ENCODE measurements around the gene PTPRA. TPM values are rescaled to one million over a fixed set of nuclear protein-coding genes. Genes with fewer than 3 reads are reported as not detected.

Gene PTPRA
- total and polyA plus RNA-seq, 2 of the 13 experiments (the other 11 are each of a cell fraction or from before 2014, with no cell fraction given), result 47.2 to 127 TPM

DNA sequence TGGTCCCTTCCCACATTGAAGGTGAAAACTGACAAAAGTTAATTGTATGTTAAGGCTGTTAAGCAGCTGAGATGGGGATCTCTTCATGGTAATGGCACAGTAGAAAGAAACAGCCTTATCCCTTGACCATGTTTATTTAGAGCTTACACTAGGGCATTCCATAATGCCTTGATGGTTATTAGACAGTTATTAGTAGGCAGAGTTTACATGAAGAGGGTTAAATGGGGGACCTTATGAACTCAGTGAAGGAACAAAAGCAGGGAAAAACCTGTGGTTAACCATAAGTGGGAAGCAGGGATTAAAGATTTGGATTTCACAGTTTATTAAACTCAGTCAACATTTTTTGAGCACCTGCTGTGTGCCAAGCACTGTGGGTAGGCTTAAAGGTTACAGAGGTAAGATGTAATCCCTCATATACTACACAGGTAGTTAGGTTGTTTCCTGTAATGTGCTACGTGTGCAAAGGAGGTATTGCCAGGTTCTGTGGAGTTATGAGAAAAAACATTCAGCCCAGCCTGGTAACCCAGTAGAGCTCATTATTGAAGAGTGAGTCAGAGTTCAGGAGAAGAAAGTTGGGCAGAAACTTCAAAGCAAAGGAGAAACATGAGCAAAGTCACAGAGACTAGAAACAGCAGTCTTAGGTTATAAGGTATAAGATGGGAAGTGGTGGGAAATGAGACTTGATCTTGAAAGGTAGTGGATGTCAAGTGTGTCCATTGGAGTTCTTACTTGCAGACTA, 137.9 kb downstream of the PTPRA start:
- 94% methylated on average over 1 of the region's 1 CpG for WGBS (ENCODE audit: low lambda C conversion rate)
- Histone ChIP-seq H3K4me1 (ENCODE audit: insufficient read depth, low read length) (no peaks in the 10 kb centered on the region), H3K4me3 (replicated peaks in 1 of 3; ENCODE audit: insufficient read depth in 1 of 3, low read depth in 2 of 3, low read length in 3 of 3) (no peak overlapping the region), H3K79me2 (ENCODE audit: insufficient read depth, low read length) (no peaks in the 10 kb centered on the region), H4K20me1 (ENCODE audit: insufficient read depth, low read length) (no peaks in the 10 kb centered on the region), H3K9me3 (ENCODE audit: low read length) (no peaks in the 10 kb centered on the region), H3K27ac (ENCODE audit: extremely low read length, insufficient read depth, low read length) (no peak overlapping the region), H3K4me2 (ENCODE audit: low read depth, low read length) (no peak overlapping the region), H3K27me3 (ENCODE audit: control insufficient read depth in 1 of 2, insufficient read depth in 2 of 2, low read length in 2 of 2) (no peaks in the 10 kb centered on the region), H3K36me3 (replicated peaks in 1 of 2; ENCODE audit: control insufficient read depth in 1 of 2, insufficient read depth in 2 of 2, low read length in 2 of 2) (peaks cover 14 to 41% of the 10 kb centered on the region in 2 experiments; a peak in 4 of 5 replicates), H2AFZ (ENCODE audit: low read length) (no peak overlapping the region), H3K9ac (ENCODE audit: insufficient read depth, low read depth, low read length) (no peak overlapping the region)
- BruUV-seq (replicated peaks), result no TSS peak
- intact Hi-C loops (cut with micrococcal nuclease; ENCODE audit: unreplicated experiment), result no loop called here
- ChIA-PET CTCF (ENCODE audit: low intra/inter-chr PET ratio, low total read pairs) (no interaction called here), POLR2A (no interaction called here)
- DNase-seq (ENCODE audit: low spot score) (no peak), FAIRE-seq (no peak), ATAC-seq (no peak)
- TF ChIP-seq ZFY (CRISPR knock-in tag; IDR thresholded peaks at IDR 0.05) (no peak), ZNF331 (CRISPR knock-in tag; IDR thresholded peaks at IDR 0.05) (no peak), U2AF2 (IDR thresholded peaks at IDR 0.05; ENCODE audit: low read depth, low read length) (no peak), MYC (CRISPR knock-in tag; IDR thresholded peaks at IDR 0.05; ENCODE audit: borderline replicate concordance) (no peak), ZNF382 (CRISPR knock-in tag; IDR thresholded peaks at IDR 0.05; ENCODE audit: borderline replicate concordance) (0 out of 2 replicates have a peak, but pooled peaks have one; percentile 26)
- in situ Hi-C loops (cut with HindIII; ENCODE audit: extremely low pct_ligation_motif_present, low pct_unique_long_range_greater_than_20kb), result no loop called here

DNA sequence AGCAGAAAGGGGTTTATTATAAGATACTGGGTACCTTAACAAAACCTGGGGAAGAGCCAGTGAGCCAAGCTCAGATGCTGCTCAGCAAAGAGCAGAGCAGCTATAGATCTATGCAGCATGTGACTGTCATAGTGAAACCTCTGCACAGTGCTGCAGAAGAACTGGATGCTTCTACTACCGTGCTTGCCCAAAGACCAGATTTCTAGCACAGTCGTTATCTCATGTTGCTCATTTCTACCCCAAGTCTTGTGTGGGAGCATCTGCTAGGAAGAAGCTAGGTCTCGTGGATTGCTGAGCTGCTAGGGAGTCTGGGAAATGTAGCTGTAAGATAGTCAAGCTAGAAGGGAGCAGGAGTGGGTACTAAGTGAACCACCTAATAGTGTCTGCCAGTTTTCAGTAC, 138.5 kb downstream of the PTPRA start:
- ChIA-PET CTCF (ENCODE audit: low intra/inter-chr PET ratio, low total read pairs) (no interaction called here), POLR2A (no interaction called here)
- TF ChIP-seq, protein P1, sequence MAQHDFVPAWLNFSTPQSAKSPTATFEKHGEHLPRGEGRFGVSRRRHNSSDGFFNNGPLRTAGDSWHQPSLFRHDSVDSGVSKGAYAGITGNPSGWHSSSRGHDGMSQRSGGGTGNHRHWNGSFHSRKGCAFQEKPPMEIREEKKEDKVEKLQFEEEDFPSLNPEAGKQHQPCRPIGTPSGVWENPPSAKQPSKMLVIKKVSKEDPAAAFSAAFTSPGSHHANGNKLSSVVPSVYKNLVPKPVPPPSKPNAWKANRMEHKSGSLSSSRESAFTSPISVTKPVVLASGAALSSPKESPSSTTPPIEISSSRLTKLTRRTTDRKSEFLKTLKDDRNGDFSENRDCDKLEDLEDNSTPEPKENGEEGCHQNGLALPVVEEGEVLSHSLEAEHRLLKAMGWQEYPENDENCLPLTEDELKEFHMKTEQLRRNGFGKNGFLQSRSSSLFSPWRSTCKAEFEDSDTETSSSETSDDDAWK (CRISPR knock-in tag; IDR thresholded peaks at IDR 0.05), result no peak
- no peak for TF ChIP-seq ZSCAN25 (CRISPR knock-in tag; IDR thresholded peaks at IDR 0.05)
- TF ChIP-seq ZNF484 (CRISPR knock-in tag; IDR thresholded peaks at IDR 0.05; ENCODE audit: borderline replicate concordance, low read depth), result no peak
- TF ChIP-seq, protein P2, sequence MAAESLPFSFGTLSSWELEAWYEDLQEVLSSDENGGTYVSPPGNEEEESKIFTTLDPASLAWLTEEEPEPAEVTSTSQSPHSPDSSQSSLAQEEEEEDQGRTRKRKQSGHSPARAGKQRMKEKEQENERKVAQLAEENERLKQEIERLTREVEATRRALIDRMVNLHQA (CRISPR knock-in tag; IDR thresholded peaks at IDR 0.05), result no peak
- no peak for TF ChIP-seq FOXM1 (CRISPR knock-in tag; IDR thresholded peaks at IDR 0.05)
- TF ChIP-seq, protein P3, sequence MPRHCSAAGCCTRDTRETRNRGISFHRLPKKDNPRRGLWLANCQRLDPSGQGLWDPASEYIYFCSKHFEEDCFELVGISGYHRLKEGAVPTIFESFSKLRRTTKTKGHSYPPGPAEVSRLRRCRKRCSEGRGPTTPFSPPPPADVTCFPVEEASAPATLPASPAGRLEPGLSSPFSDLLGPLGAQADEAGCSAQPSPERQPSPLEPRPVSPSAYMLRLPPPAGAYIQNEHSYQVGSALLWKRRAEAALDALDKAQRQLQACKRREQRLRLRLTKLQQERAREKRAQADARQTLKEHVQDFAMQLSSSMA (CRISPR knock-in tag; IDR thresholded peaks at IDR 0.05), result no peak
- no peak for TF ChIP-seq ZNF101 (CRISPR knock-in tag; IDR thresholded peaks at IDR 0.05; ENCODE audit: borderline replicate concordance, low read depth)
- no peak for TF ChIP-seq TEAD2 (CRISPR knock-in tag; IDR thresholded peaks at IDR 0.05)
- TF ChIP-seq DNMT1 (CRISPR knock-in tag; IDR thresholded peaks at IDR 0.05), result no peak
- no peak for TF ChIP-seq RORA (CRISPR knock-in tag; IDR thresholded peaks at IDR 0.05)
- no peak for TF ChIP-seq SMAD1 (CRISPR knock-in tag; IDR thresholded peaks at IDR 0.05; ENCODE audit: borderline replicate concordance, low read depth)
- TF ChIP-seq MATR3 (CRISPR knock-in tag; IDR thresholded peaks at IDR 0.05), result no peak
- TF ChIP-seq BRD4 (CRISPR knock-in tag; IDR thresholded peaks at IDR 0.05), result no peak

More for the DNA sequence above, 138.5 kb downstream of the PTPRA start:
- DNase-seq (ENCODE audit: low spot score) (no peak), FAIRE-seq (no peak), ATAC-seq (no peak; the same call in 1 of the 3 replicates)
- no peak overlapping the region for H2AFZ ChIP-seq (ENCODE audit: low read length)
- H3K9ac ChIP-seq (ENCODE audit: insufficient read depth, low read depth, low read length), result no peak overlapping the region
- no peaks in the 10 kb centered on the region for H3K9me3 ChIP-seq (ENCODE audit: low read length)
- no TSS peak for BruUV-seq (replicated peaks)
- no peak overlapping the region for H3K27ac ChIP-seq (ENCODE audit: extremely low read length, insufficient read depth, low read length)
- H3K79me2 ChIP-seq (ENCODE audit: insufficient read depth, low read length), result no peaks in the 10 kb centered on the region
- H3K36me3 ChIP-seq (replicated peaks in 1 of 2; ENCODE audit: control insufficient read depth in 1 of 2, insufficient read depth in 2 of 2, low read length in 2 of 2), result peaks cover 12 to 36% of the 10 kb centered on the region in 2 experiments; a peak in 4 of 5 replicates
- in situ Hi-C loops (cut with HindIII; ENCODE audit: extremely low pct_ligation_motif_present, low pct_unique_long_range_greater_than_20kb), result no loop called here
- H3K4me2 ChIP-seq (ENCODE audit: low read depth, low read length), result no peak overlapping the region
- intact Hi-C loops (cut with micrococcal nuclease; ENCODE audit: unreplicated experiment), result no loop called here
- 98% methylated on average over 3 of the region's 3 CpGs for WGBS (ENCODE audit: low lambda C conversion rate)
- H3K4me1 ChIP-seq (ENCODE audit: insufficient read depth, low read length), result no peaks in the 10 kb centered on the region
- no peak overlapping the region for H3K4me3 ChIP-seq (replicated peaks in 1 of 3; ENCODE audit: insufficient read depth in 1 of 3, low read depth in 2 of 3, low read length in 3 of 3)
- H3K27me3 ChIP-seq (ENCODE audit: control insufficient read depth in 1 of 2, insufficient read depth in 2 of 2, low read length in 2 of 2), result no peaks in the 10 kb centered on the region
- no peaks in the 10 kb centered on the region for H4K20me1 ChIP-seq (ENCODE audit: insufficient read depth, low read length)
